ENCODE measurements around the gene DOCK7. TPM values are rescaled to one million over a fixed set of nuclear protein-coding genes. Genes with fewer than 3 reads are reported as not detected.

Gene DOCK7
- total and polyA plus RNA-seq, 2 of the 13 experiments (the other 11 are each of a cell fraction or from before 2014, with no cell fraction given), result 45.7 to 67.2 TPM

DNA sequence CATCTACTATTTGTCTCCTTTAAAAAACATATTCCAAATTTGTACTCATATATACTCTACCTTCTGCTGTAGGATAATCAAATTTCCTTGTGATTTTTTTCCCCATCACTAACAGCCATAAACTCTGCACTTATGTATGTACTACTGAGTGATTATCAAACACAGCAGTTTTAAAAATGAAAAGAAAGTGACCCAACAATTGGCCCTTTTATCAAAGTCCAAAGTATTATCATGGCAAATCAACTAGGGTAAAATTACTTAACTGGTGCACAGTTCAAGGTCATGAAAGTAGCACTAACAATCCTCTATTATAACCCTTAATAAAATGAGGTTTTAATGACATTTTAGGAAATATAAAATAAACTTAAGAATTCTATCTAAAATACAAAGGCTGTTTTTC is 79.3 kb downstream of the DOCK7 start (continued):
- peak in 1 of 2 experiments; percentile 36; a peak in 1 of 4 replicates for TF ChIP-seq NR2F1 (CRISPR knock-in tag; IDR thresholded peaks at IDR 0.05)
- peak; percentile 47; the same call in 1 of the 2 replicates for TF ChIP-seq NR2F6 (IDR thresholded peaks at IDR 0.05)
- no peak for TF ChIP-seq NR2F6 (CRISPR knock-in tag; IDR thresholded peaks at IDR 0.05)
- no peak for TF ChIP-seq CREB1 (IDR thresholded peaks at IDR 0.05)
- peak; percentile 17; the same call in 1 of the 2 replicates for TF ChIP-seq CREB1 (CRISPR knock-in tag; IDR thresholded peaks at IDR 0.05)
- peak; percentile 84 for TF ChIP-seq HNF4G (IDR thresholded peaks at IDR 0.05; ENCODE audit: borderline replicate concordance, low read depth, low read length)
- TF ChIP-seq HNF4G (CRISPR knock-in tag; IDR thresholded peaks at IDR 0.05; ENCODE audit: borderline replicate concordance, low read depth), result no peak
- TF ChIP-seq ZNF792 (CRISPR knock-in tag; IDR thresholded peaks at IDR 0.05), result no peak
- TF ChIP-seq PITX1 (CRISPR knock-in tag; IDR thresholded peaks at IDR 0.05), result no peak
- TF ChIP-seq RXRB (CRISPR knock-in tag; IDR thresholded peaks at IDR 0.05; ENCODE audit: borderline replicate concordance), result peak; percentile 72; the same call in 1 of the 2 replicates
- TF ChIP-seq NPAS2 (CRISPR knock-in tag; IDR thresholded peaks at IDR 0.05; ENCODE audit: borderline replicate concordance), result no peak
- no peak for TF ChIP-seq HMGXB4 (CRISPR knock-in tag; IDR thresholded peaks at IDR 0.05; ENCODE audit: borderline replicate concordance in 1 of 2, low read depth in 1 of 2)
- no peak for TF ChIP-seq ZNF280B (CRISPR knock-in tag; IDR thresholded peaks at IDR 0.05; ENCODE audit: borderline replicate concordance)
- TF ChIP-seq ZMAT3 (CRISPR knock-in tag; conservative IDR thresholded peaks at IDR 0.05), result no peak
- TF ChIP-seq MBD4 (IDR thresholded peaks at IDR 0.05; ENCODE audit: borderline replicate concordance, low read length), result no peak
- TF ChIP-seq NFIC (IDR thresholded peaks at IDR 0.05; ENCODE audit: low read length), result 0 out of 2 replicates have a peak, but pooled peaks have one; percentile 13
- TF ChIP-seq SKI (IDR thresholded peaks at IDR 0.05; ENCODE audit: partially characterized antibody), result no peak
- no peak for TF ChIP-seq ZBTB1 (CRISPR knock-in tag; IDR thresholded peaks at IDR 0.05; ENCODE audit: borderline replicate concordance)
- TF ChIP-seq, protein P1, sequence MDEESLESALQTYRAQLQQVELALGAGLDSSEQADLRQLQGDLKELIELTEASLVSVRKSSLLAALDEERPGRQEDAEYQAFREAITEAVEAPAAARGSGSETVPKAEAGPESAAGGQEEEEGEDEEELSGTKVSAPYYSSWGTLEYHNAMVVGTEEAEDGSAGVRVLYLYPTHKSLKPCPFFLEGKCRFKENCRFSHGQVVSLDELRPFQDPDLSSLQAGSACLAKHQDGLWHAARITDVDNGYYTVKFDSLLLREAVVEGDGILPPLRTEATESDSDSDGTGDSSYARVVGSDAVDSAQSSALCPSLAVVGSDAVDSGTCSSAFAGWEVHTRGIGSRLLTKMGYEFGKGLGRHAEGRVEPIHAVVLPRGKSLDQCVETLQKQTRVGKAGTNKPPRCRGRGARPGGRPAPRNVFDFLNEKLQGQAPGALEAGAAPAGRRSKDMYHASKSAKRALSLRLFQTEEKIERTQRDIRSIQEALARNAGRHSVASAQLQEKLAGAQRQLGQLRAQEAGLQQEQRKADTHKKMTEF (CRISPR knock-in tag; IDR thresholded peaks at IDR 0.05), result 0 out of 2 replicates have a peak, but pooled peaks have one; percentile 34
- no peak for TF ChIP-seq ZBTB39 (CRISPR knock-in tag; IDR thresholded peaks at IDR 0.05)
- TF ChIP-seq ZNF24 (IDR thresholded peaks at IDR 0.05), result no peak

Measured in HepG2 (cell line).